Mesodermal cell (in vitro differentiated cells): Measurements from ENCODE around the gene AGRN.
"Not testable (repeated sequence)": the region's sequence is repeated elsewhere in the genome, so short reads cannot be mapped to it uniquely, and the experiment has no call there.

Experiments used
- H3K27ac ChIP-seq: 2 replicates; pipeline ENCODE4 v1.7.0; 2013; ENCODE audit warnings: mild to moderate bottlenecking, low read depth, low read length, moderate library complexity; ENCODE audit not compliant: severe bottlenecking
- H3K36me3 ChIP-seq: 2 replicates; pipeline ENCODE4 v1.7.1; 2013; ENCODE audit warnings: mild to moderate bottlenecking, low read length, moderate library complexity; ENCODE audit not compliant: control insufficient read depth, insufficient read depth
- H3K4me1 ChIP-seq: one replicate; pipeline ENCODE4 v1.7.1; 2013; ENCODE audit warnings: mild to moderate bottlenecking, low read length; ENCODE audit not compliant: insufficient read depth, control insufficient read depth, poor library complexity, severe bottlenecking
- H3K4me3 ChIP-seq: 2 replicates; pipeline ENCODE4 v1.7.0; 2013; ENCODE audit warnings: low read length, control low read depth, mild to moderate bottlenecking; ENCODE audit not compliant: insufficient read depth, poor library complexity, severe bottlenecking; ENCODE audit errors: extremely low read depth
- H3K9me3 ChIP-seq: 2 replicates; pipeline ENCODE4 v1.7.1; 2013; ENCODE audit warnings: mild to moderate bottlenecking, low read length, moderate library complexity; ENCODE audit not compliant: control insufficient read depth
- WGBS, 2 experiments: methylation state at CpG; one replicate each; pipeline ENCODE4 v1.1.5; 2013; ENCODE audit warnings: missing lambda C conversion rate in 2 of 2; ENCODE audit not compliant: insufficient coverage in 2 of 2; 5-methylcytosine and 5-hydroxymethylcytosine counted together

The AGRN gene

GRCh38 chr1:1003618-1004419 is 16.1 kb upstream of the AGRN start:
- H3K4me3 ChIP-seq = no peak overlapping the region
- WGBS, 2 experiments = 79 to 92% methylated on average over 9 to 12 of the region's 22 CpGs

GRCh38 chr1:1004420-1004779 is 15.5 kb upstream of the AGRN start:
- Histone ChIP-seq H3K4me1 (peaks cover 36% of the 10 kb centered on the region), H3K36me3 (no peaks in the 10 kb centered on the region), H3K27ac (no peak overlapping the region), H3K9me3 (no peaks in the 10 kb centered on the region), H3K4me3 (no peak overlapping the region)
- 84% methylated on average over 6 to 7 of the region's 7 CpGs for WGBS, 2 experiments

More at GRCh38 chr1:1003618-1004419, 16.1 kb upstream of the AGRN start:
- Histone ChIP-seq H3K36me3 (no peaks in the 10 kb centered on the region), H3K27ac (no peak overlapping the region), H3K4me1 (peaks cover 36% of the 10 kb centered on the region), H3K9me3 (no peaks in the 10 kb centered on the region)

- Histone ChIP-seq H3K4me3 (peak overlapping the region; percentile 5), H3K27ac (peak overlapping the region; percentile 83)
- WGBS, 2 experiments = 45 to 53% methylated on average over 13 to 18 of the region's 21 CpGs
Observed at GRCh38 chr1:1004780-1005697, 14.9 kb upstream of the AGRN start.

GRCh38 chr1:1005774-1006304 is 14.1 kb upstream of the AGRN start:
- peak overlapping the region; percentile 83 for H3K27ac ChIP-seq
- H3K4me1 ChIP-seq = peaks cover 36% of the 10 kb centered on the region
- no peaks in the 10 kb centered on the region for H3K9me3 ChIP-seq
- 79 to 81% methylated on average over 21 of the region's 23 CpGs for WGBS, 2 experiments
- no peaks in the 10 kb centered on the region for H3K36me3 ChIP-seq
- H3K4me3 ChIP-seq = no peak overlapping the region

More at GRCh38 chr1:1004780-1005697, 14.9 kb upstream of the AGRN start:
- Histone ChIP-seq H3K36me3 (no peaks in the 10 kb centered on the region), H3K9me3 (no peaks in the 10 kb centered on the region), H3K4me1 (peaks cover 36% of the 10 kb centered on the region)

- Histone ChIP-seq H3K4me3 (no peak overlapping the region), H3K9me3 (no peaks in the 10 kb centered on the region), H3K27ac (no peak overlapping the region), H3K4me1 (peaks cover 36% of the 10 kb centered on the region), H3K36me3 (no peaks in the 10 kb centered on the region)
- 92% methylated on average over 36 to 37 of the region's 37 CpGs for WGBS, 2 experiments
Observed at GRCh38 chr1:1006305-1007159, 13.4 kb upstream of the AGRN start.

- not testable (repeated sequence) for H3K4me3 ChIP-seq, H3K9me3 ChIP-seq, H3K36me3 ChIP-seq, H3K27ac ChIP-seq
- H3K4me1 ChIP-seq = peaks cover 19% of the 10 kb centered on the region
- 80 to 97% methylated on average over 5 to 6 of the region's 8 CpGs for WGBS, 2 experiments
Observed at GRCh38 chr1:1010131-1010530, 9.8 kb upstream of the AGRN start.

GRCh38 chr1:1011396-1011949 is 8.4 kb upstream of the AGRN start:
- Histone ChIP-seq H3K4me1 (peaks cover 9% of the 10 kb centered on the region), H3K4me3 (no peak overlapping the region), H3K9me3 (no peaks in the 10 kb centered on the region), H3K36me3 (no peaks in the 10 kb centered on the region), H3K27ac (no peak overlapping the region)
- WGBS, 2 experiments = 85 to 87% methylated on average over 10 to 12 of the region's 14 CpGs

GRCh38 chr1:1012736-1013104 is 7.2 kb upstream of the AGRN start:
- H3K36me3 ChIP-seq, H3K4me1 ChIP-seq, H3K9me3 ChIP-seq: not testable (repeated sequence)
- 63 to 96% methylated on average over 8 of the region's 13 CpGs for WGBS, 2 experiments
- H3K4me3 ChIP-seq = peak overlapping the region; percentile 41
- peak overlapping the region; percentile 37 for H3K27ac ChIP-seq

- Histone ChIP-seq H3K36me3 (no peaks in the 10 kb centered on the region), H3K4me1 (peaks cover 7% of the 10 kb centered on the region), H3K4me3 (peak within 1 kb of the TSS; percentile 41), H3K27ac (peak within 1 kb of the TSS; percentile 37), H3K9me3 (no peaks in the 10 kb centered on the region)
- WGBS, 2 experiments = 11% methylated on average over 19 to 23 of the region's 30 CpGs
Observed at GRCh38 chr1:1013105-1013921, 6.6 kb upstream of the AGRN start, which contains the start of gene ISG15. Gene ISG15, plus strand, starts transcription at chr1:1013497. Its CDS starts 77 bp downstream, at chr1:1013574.
